Natural killer cell treated with Interleukin-12 subunit alpha and Interleukin-12 subunit beta and Interleukin-15 and Interleukin-18, amount 100 ng/mL, for 72 hours (primary cell): ENCODE results near the gene UVRAG. TPM values are rescaled to one million over a fixed set of nuclear protein-coding genes. Genes with fewer than 3 reads are reported as not detected.

ENCODE experiments used
- ATAC-seq, 2 donors: fragments of 150-1000 bp; cut with Tn5 transposase in 1 of 2; sonication (Bioruptor Pico), chemical (Tn5 transposase) in 1 of 2; 2 replicates each; pipeline ENCODE4 v1.10.0; 2021
- DNase-seq: peaks from one replicate; pipeline ENCODE4 v3.0.0; 2022; ENCODE audit warnings: low spot score
- H3K27ac Mint-ChIP-seq, 2 donors: 1 replicate in 1 of 2; 2 replicates in 1 of 2; pipeline ENCODE4 v1.8.0; 2022; ENCODE audit warnings: mixed read lengths in 2 of 2, mild to moderate bottlenecking in 1 of 2, moderate library complexity in 1 of 2
- H3K27me3 Mint-ChIP-seq, 2 donors: 1 replicate in 1 of 2; 2 replicates in 1 of 2; pipeline ENCODE4 v1.8.0; 2022; ENCODE audit warnings: mixed read lengths in 2 of 2
- H3K36me3 Mint-ChIP-seq: one replicate; pipeline ENCODE4 v1.8.0; 2022; ENCODE audit warnings: mixed read lengths
- H3K4me1 Mint-ChIP-seq, 2 donors: 1 replicate in 1 of 2; 2 replicates in 1 of 2; pipeline ENCODE4 v1.8.0; 2022; ENCODE audit warnings: low read depth in 2 of 2, mixed read lengths in 2 of 2, mild to moderate bottlenecking in 1 of 2
- H3K4me3 Mint-ChIP-seq: one replicate; pipeline ENCODE4 v1.8.0; 2022; ENCODE audit warnings: mixed read lengths
- H3K9me3 Mint-ChIP-seq: 2 replicates; pipeline ENCODE4 v1.8.0; 2022; ENCODE audit warnings: mixed read lengths
- total RNA-seq, 2 donors: library from RNA; stranded (reverse); gene quantifications; one replicate each; pipeline ENCODE4 v1.2.3, GENCODE V29; 2022

The UVRAG gene
- 10 to 100 TPM; 16.6 to 29.9 TPM for total RNA-seq

- DNase-seq = peak; percentile 98
- no peaks in the 10 kb centered on the region for H3K27me3 Mint-ChIP-seq
- H3K4me1 Mint-ChIP-seq = peaks cover 0 to 7% of the 10 kb centered on the region in 2 donors
- H3K9me3 Mint-ChIP-seq = no peaks in the 10 kb centered on the region
- no peaks in the 10 kb centered on the region for H3K36me3 Mint-ChIP-seq
- H3K27ac Mint-ChIP-seq = peak within 1 kb of the TSS in 1 of 2 donors; percentile 91
- no peak within 1 kb of the TSS for H3K4me3 Mint-ChIP-seq
- peak; percentile 97 for ATAC-seq
Measured at GRCh38 chr11:75814677-75815344, at the start of gene UVRAG. UVRAG (plus strand) TSS chr11:75815210; CDS start chr11:75815408, 198 bp downstream.

- Mint-ChIP-seq H3K36me3 (no peaks in the 10 kb centered on the region), H3K27me3 (peaks cover 29% of the 10 kb centered on the region in 2 donors), H3K4me3 (no peak overlapping the region), H3K4me1 (peaks cover 22 to 27% of the 10 kb centered on the region in 2 donors), H3K9me3 (no peaks in the 10 kb centered on the region), H3K27ac (peak overlapping the region in 1 of 2 donors; percentile 53)
- DNase-seq (no peak), ATAC-seq (peak; percentile 8 to 14)
Measured at GRCh38 chr11:75766443-75767227, 48.4 kb upstream of the UVRAG start.

- peaks cover 24 to 27% of the 10 kb centered on the region in 2 donors for H3K4me1 Mint-ChIP-seq
- H3K27ac Mint-ChIP-seq = peak overlapping the region in 1 of 2 donors; percentile 53
- no peaks in the 10 kb centered on the region for H3K36me3 Mint-ChIP-seq
- DNase-seq = no peak
- H3K9me3 Mint-ChIP-seq = no peaks in the 10 kb centered on the region
- ATAC-seq = no peak
- H3K4me3 Mint-ChIP-seq = peak overlapping the region; percentile 8
- peaks cover 29% of the 10 kb centered on the region in 2 donors for H3K27me3 Mint-ChIP-seq
Measured at GRCh38 chr11:75767228-75767572, 47.8 kb upstream of the UVRAG start.

- Mint-ChIP-seq H3K9me3 (no peaks in the 10 kb centered on the region), H3K36me3 (no peaks in the 10 kb centered on the region), H3K27me3 (peaks cover 29 to 33% of the 10 kb centered on the region in 2 donors), H3K4me3 (peak overlapping the region; percentile 58), H3K27ac (peak overlapping the region; percentile 53 to 62), H3K4me1 (peaks cover 27 to 29% of the 10 kb centered on the region in 2 donors)
- no peak for DNase-seq
- ATAC-seq = no peak
Measured at GRCh38 chr11:75767793-75768111, 47.3 kb upstream of the UVRAG start.

GRCh38 chr11:75768112-75768908 is 46.7 kb upstream of the UVRAG start, which contains the start of gene DGAT2:
DGAT2 (plus strand) TSS chr11:75768778; CDS start chr11:75768992, 214 bp downstream.
- ATAC-seq (peak; percentile 86 to 87), DNase-seq (peak; percentile 79)
- Mint-ChIP-seq H3K27ac (peak within 1 kb of the TSS; percentile 53 to 62), H3K27me3 (peaks cover 29 to 33% of the 10 kb centered on the region in 2 donors), H3K36me3 (no peaks in the 10 kb centered on the region), H3K4me3 (peak within 1 kb of the TSS; percentile 58), H3K4me1 (peaks cover 27 to 34% of the 10 kb centered on the region in 2 donors), H3K9me3 (no peaks in the 10 kb centered on the region)

- DNase-seq = peak; percentile 31
- no peak for ATAC-seq
- H3K27ac Mint-ChIP-seq = no peak overlapping the region
Measured at GRCh38 chr11:75768909-75769771, 45.9 kb upstream of the UVRAG start.

GRCh38 chr11:75770102-75770501 is 44.9 kb upstream of the UVRAG start:
- ATAC-seq (no peak), DNase-seq (no peak)
- peak overlapping the region; percentile 47 for H3K4me3 Mint-ChIP-seq
- H3K27ac Mint-ChIP-seq = peak overlapping the region in 1 of 2 donors; percentile 24
- H3K9me3 Mint-ChIP-seq = no peaks in the 10 kb centered on the region
- H3K4me1 Mint-ChIP-seq = peaks cover 34 to 41% of the 10 kb centered on the region in 2 donors
- peaks cover 29 to 33% of the 10 kb centered on the region in 2 donors for H3K27me3 Mint-ChIP-seq
- H3K36me3 Mint-ChIP-seq = no peaks in the 10 kb centered on the region

More at GRCh38 chr11:75768909-75769771, 45.9 kb upstream of the UVRAG start:
- H3K4me1 Mint-ChIP-seq = peaks cover 34 to 41% of the 10 kb centered on the region in 2 donors
- no peaks in the 10 kb centered on the region for H3K36me3 Mint-ChIP-seq
- H3K4me3 Mint-ChIP-seq = peak overlapping the region; percentile 47
- no peaks in the 10 kb centered on the region for H3K9me3 Mint-ChIP-seq
- H3K27me3 Mint-ChIP-seq = peaks cover 29 to 33% of the 10 kb centered on the region in 2 donors

- Mint-ChIP-seq H3K36me3 (no peaks in the 10 kb centered on the region), H3K4me1 (peaks cover 32 to 41% of the 10 kb centered on the region in 2 donors), H3K9me3 (no peaks in the 10 kb centered on the region), H3K4me3 (no peak overlapping the region), H3K27me3 (peaks cover 29% of the 10 kb centered on the region in 2 donors), H3K27ac (peak overlapping the region in 1 of 2 donors; percentile 32)
- peak; percentile 44 for DNase-seq
- ATAC-seq = no peak
Measured at GRCh38 chr11:75771646-75772410, 43.2 kb upstream of the UVRAG start.

GRCh38 chr11:75773595-75774353 is 41.2 kb upstream of the UVRAG start:
- peak overlapping the region; percentile 60 for H3K4me3 Mint-ChIP-seq

GRCh38 chr11:75775056-75775455 is 40.0 kb upstream of the UVRAG start:
- Mint-ChIP-seq H3K4me1 (peaks cover 34 to 41% of the 10 kb centered on the region in 2 donors), H3K36me3 (no peaks in the 10 kb centered on the region), H3K27me3 (peaks cover 12 to 17% of the 10 kb centered on the region in 2 donors), H3K4me3 (no peak overlapping the region), H3K9me3 (no peaks in the 10 kb centered on the region), H3K27ac (peak overlapping the region; percentile 12 to 47)
- DNase-seq = peak; percentile 37
- no peak for ATAC-seq

More at GRCh38 chr11:75773595-75774353, 41.2 kb upstream of the UVRAG start:
- ATAC-seq (peak; percentile 79 to 90), DNase-seq (peak; percentile 60)
- no peaks in the 10 kb centered on the region for H3K36me3 Mint-ChIP-seq
- peaks cover 32 to 45% of the 10 kb centered on the region in 2 donors for H3K4me1 Mint-ChIP-seq
- no peaks in the 10 kb centered on the region for H3K9me3 Mint-ChIP-seq
- H3K27ac Mint-ChIP-seq = peak overlapping the region; percentile 49 to 67
- H3K27me3 Mint-ChIP-seq = peaks cover 19 to 21% of the 10 kb centered on the region in 2 donors

- no peak for ATAC-seq
- DNase-seq = peak; percentile 38
- H3K27ac Mint-ChIP-seq = peak overlapping the region; percentile 49 to 88
- H3K9me3 Mint-ChIP-seq = no peaks in the 10 kb centered on the region
- H3K4me1 Mint-ChIP-seq = peaks cover 30 to 36% of the 10 kb centered on the region in 2 donors
- no peaks in the 10 kb centered on the region for H3K36me3 Mint-ChIP-seq
- H3K27me3 Mint-ChIP-seq = peaks cover 0 to 4% of the 10 kb centered on the region in 2 donors
- no peak overlapping the region for H3K4me3 Mint-ChIP-seq
Measured at GRCh38 chr11:75776546-75776945, 38.5 kb upstream of the UVRAG start.
